Kidney epithelial cell (primary cell): ENCODE results near the gene PLEKHA5. TPM values are rescaled to one million over a fixed set of nuclear protein-coding genes. Genes with fewer than 3 reads are reported as not detected.

Experiments used
- DNase-seq: peaks from one replicate; pipeline ENCODE4 v3.0.0-alpha.2; 2010; ENCODE audit warnings: low read depth
- H3K27me3 ChIP-seq: 2 replicates; pipeline ENCODE4 v1.6.0; 2011; ENCODE audit warnings: low read length; ENCODE audit not compliant: control insufficient read depth, insufficient read depth
- H3K36me3 ChIP-seq: 2 replicates; pipeline ENCODE4 v1.5.1; 2011; ENCODE audit warnings: low read length; ENCODE audit not compliant: control insufficient read depth, insufficient read depth
- H3K4me3 ChIP-seq: 2 replicates; pipeline ENCODE4 v1.5.1; 2011; ENCODE audit warnings: low read depth, mild to moderate bottlenecking, control low read depth, low read length
- CTCF ChIP-seq: IDR thresholded peaks from 2 replicates; pipeline ENCODE4 v1.5.1; 2011; ENCODE audit warnings: mild to moderate bottlenecking, moderate library complexity, low read length, control low read depth, inconsistent platforms; ENCODE audit not compliant: insufficient read depth, poor library complexity, severe bottlenecking
- total RNA-seq: library from RNA; depleted of rRNA; stranded (reverse); fragments of >200 nt; gene quantifications from 2 replicates; pipeline ENCODE4 v1.2.3, GENCODE V29; 2015

The PLEKHA5 gene
- total RNA-seq, 1 donor from 2014 or later: 21.9 TPM

- Histone ChIP-seq H3K36me3 (no peaks in the 10 kb centered on the region), H3K27me3 (no peaks in the 10 kb centered on the region), H3K4me3 (no peak overlapping the region)
- DNase-seq: no peak
- no peak for TF ChIP-seq CTCF
These were observed 105.7 kb downstream of the PLEKHA5 start for GRCh38 chr12:19234981-19235871.

GRCh38 chr12:19236656-19237055, 107.1 kb downstream of the PLEKHA5 start:
- Histone ChIP-seq H3K4me3 (no peak overlapping the region), H3K27me3 (no peaks in the 10 kb centered on the region), H3K36me3 (no peaks in the 10 kb centered on the region)
- no peak for TF ChIP-seq CTCF
- DNase-seq: no peak

GRCh38 chr12:19238540-19238939, 109.0 kb downstream of the PLEKHA5 start:
- TF ChIP-seq CTCF: no peak
- DNase-seq: no peak
- Histone ChIP-seq H3K27me3 (no peaks in the 10 kb centered on the region), H3K36me3 (no peaks in the 10 kb centered on the region), H3K4me3 (no peak overlapping the region)

GRCh38 chr12:19239102-19239501, 109.6 kb downstream of the PLEKHA5 start:
- Histone ChIP-seq H3K36me3 (no peaks in the 10 kb centered on the region), H3K4me3 (no peak overlapping the region), H3K27me3 (no peaks in the 10 kb centered on the region)
- no peak for TF ChIP-seq CTCF
- DNase-seq: no peak

- no peaks in the 10 kb centered on the region for H3K27me3 ChIP-seq
- H3K4me3 ChIP-seq: no peak overlapping the region
- TF ChIP-seq CTCF: no peak
- H3K36me3 ChIP-seq: no peaks in the 10 kb centered on the region
- DNase-seq: no peak
These were observed 110.2 kb downstream of the PLEKHA5 start for GRCh38 chr12:19239616-19240234.

GRCh38 chr12:19242581-19242980, 113.0 kb downstream of the PLEKHA5 start:
- TF ChIP-seq CTCF: no peak
- Histone ChIP-seq H3K4me3 (no peak overlapping the region), H3K27me3 (no peaks in the 10 kb centered on the region), H3K36me3 (no peaks in the 10 kb centered on the region)
- DNase-seq: no peak
